Measurements from ENCODE around the gene MYOM1.
A peak's percentile ranks its signal among the peaks of the same experiment; 100 is the strongest.

MYOM1 gene

GRCh38 chr18:3219631-3220335 lies at the start of gene MYOM1:
Gene MYOM1, minus strand, starts transcription at chr18:3219968. Its CDS starts 4,745 bp downstream, at chr18:3215223.
- no peak for DNase-seq (ENCODE audit: low spot score)

GRCh38 chr18:3269241-3269913 lies 49.6 kb upstream of the MYOM1 start:
- DNase-seq (ENCODE audit: low spot score) = no peak

GRCh38 chr18:3268306-3268705 lies 48.5 kb upstream of the MYOM1 start:
- no peak for DNase-seq (ENCODE audit: low spot score)

- DNase-seq (ENCODE audit: low spot score) = no peak
These were observed 46.4 kb upstream of the MYOM1 start for GRCh38 chr18:3266062-3266608.

GRCh38 chr18:3265564-3266033 lies 45.8 kb upstream of the MYOM1 start:
- DNase-seq (ENCODE audit: low spot score) = no peak

DNA sequence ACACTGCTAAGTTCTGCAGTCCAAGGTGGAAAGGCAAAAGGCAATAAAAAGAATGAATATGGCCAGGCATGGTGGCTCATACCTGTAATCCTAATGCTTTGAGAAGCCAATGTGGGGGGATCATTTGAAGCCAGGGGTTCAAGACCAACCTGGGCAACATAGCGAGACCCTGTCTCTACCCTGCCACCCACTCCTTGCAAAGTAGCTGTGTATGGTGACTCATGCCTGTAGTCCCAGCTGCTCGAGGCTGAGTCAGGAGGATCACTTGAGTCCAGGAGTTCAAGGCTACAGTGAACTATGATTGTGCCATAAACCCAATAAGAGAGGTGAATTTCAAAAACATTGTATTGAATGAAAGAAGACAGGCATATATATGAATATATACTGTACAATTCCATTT lies 44.6 kb upstream of the MYOM1 start:
- no peak for DNase-seq (ENCODE audit: low spot score)

GRCh38 chr18:3263132-3263700 lies 43.4 kb upstream of the MYOM1 start:
- no peak for DNase-seq (ENCODE audit: low spot score)

DNA sequence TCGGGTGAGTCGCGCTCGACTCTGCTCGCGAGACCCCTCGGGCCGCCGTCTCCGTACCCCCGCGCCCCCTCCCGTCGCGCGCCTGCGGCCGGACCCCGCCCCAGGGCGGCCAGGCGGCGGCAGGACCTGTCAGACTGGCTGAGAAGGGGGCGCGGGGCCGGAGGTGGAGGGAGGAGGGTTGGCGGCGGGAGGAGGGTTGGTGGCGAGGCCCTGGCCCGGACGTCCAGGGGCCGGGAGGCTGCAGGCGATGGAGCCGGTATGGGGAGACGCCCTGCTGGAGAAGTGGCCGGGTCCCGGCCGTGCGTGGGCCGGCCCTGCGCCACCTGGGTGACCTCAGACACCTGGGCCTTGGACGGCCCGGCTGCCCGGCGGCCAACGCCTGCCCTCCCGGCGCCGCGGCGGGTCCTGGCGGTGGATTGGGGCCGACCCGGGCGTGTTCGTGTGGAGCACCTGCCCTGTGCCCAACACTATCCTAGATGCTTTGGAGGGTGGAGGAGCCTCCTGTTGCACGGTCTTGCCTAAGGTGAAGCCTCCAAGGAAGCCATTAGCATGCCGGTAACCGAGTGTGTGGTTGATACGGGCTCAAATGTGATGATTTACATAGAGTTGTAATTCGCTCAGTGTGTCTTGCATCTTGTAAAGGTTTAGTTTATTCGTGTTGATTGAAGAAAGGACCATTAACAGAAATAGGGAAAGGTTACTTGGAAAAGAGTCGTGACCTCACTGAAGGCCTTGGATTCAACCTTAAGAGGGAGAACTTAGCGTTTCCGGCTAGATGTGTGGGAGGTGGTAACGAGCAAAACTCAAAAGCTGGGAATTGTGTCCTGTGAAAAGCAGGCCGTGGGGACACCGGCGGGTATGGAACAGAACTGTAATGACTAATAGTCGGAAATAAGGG lies 42.7 kb upstream of the MYOM1 start:
- DNase-seq (ENCODE audit: low spot score) = no peak

DNA sequence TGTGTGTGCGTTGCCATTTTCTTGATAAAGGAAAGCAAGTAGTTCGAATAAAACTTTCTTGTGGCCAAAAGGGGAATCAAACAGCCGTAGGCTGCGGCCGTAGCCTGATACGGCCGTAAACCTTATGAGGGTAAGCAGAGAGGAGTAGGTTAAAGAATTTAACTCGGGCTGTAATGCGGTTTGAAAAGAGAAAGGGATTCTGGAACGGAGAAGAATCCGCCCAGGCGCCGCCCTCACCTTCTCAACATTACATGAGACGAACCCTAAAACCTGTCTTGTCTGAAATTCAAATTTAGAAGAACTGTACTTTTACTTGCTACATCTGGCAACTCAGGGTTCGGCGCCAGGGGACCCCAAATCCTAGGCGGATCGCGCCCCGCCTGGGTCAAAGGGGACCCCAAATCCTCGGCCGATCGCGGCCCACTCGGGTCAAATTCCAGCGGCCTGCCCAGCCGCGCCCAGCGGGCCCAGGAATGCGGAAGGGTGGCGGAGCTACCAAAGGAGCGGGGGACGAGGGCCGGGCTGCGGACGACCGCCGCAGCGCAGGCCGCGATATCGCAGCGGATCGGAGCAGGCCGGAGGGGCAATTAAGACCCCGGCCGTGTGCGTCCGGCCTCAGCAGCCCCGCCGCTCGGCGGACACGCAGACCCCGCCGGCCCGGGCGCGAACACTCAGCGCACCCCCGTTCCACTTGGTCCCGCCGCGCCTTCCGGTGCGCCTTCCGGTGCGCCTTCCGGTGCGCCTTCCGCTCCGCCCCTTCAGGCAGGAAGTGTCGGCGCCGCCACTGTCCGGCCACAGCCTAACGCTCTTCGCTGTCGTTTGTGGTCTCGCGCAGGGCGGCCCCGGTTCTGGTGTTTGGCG lies 41.8 kb upstream of the MYOM1 start, which contains the start of gene MYL12B:
Gene MYL12B, plus strand, starts transcription at position 761 of the 861 bp plus-strand sequence. CDS start 10,766 bp downstream, outside the sequence.
- peak; percentile 74 for DNase-seq (ENCODE audit: low spot score)

DNA sequence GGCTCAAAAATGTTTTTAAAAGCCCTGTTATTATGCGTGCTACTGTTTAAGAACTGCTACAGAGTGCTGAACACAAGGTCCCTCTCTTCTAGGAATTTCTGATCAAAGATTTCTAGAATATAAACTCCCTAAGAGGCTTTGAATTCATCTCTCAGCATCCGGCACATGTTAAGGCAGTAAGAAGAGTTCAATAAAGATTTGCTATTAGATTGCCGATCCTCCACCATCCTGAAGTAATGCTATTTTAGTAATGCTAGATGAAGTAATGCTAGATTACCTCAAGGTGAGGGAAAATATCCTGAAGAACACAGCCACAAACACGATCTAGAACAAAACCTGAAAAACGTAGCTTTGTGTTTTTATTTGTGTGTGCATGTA lies 41.2 kb upstream of the MYOM1 start:
- no peak for DNase-seq (ENCODE audit: low spot score)

GRCh38 chr18:3257627-3258120 lies 37.9 kb upstream of the MYOM1 start:
- no peak for DNase-seq (ENCODE audit: low spot score)

DNA sequence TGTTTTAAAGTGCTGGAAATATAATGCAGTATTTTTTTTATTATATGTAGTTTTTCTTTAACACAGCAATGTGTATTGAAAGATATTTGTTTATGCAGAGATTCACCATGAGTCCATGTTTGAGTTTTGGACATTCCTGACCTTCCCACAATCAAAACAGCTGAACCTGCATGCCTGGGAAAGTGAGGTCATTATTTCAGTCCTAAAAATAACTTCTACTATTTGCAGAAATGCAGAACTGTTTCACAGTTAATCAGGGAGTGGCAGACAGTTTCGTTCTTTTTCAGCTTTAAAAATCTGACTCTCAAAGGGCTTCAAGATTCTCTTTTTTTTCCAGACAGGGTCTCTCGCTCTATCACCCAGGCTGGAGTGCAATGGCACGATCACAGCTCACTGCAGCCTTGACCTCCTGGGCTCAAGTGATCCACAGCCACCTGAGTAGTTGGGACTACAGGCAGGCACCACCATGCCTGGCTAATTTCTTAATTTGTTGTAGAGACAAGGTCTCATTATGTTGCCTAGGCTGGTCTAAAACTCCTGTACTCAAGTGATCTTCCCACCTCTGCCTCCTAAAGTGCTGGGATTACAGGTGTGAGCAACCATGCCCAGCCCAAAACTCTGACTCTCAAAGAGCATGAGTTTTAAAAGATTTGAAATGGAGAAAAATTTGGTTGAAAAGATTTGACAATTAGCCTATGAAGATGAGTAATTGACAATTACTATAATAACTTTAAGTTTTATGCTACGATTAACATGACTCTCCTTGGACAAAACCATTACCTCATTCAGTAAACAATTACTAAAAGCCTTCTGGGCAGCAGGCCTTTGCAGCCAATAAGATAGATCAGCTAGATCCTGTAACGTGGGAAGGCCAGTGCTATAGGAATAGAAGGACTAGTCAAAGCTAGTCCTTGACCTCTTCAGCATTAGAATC lies 37.2 kb upstream of the MYOM1 start:
- DNase-seq (ENCODE audit: low spot score) = no peak

GRCh38 chr18:3255611-3256165 lies 35.9 kb upstream of the MYOM1 start:
- no peak for DNase-seq (ENCODE audit: low spot score)

DNA sequence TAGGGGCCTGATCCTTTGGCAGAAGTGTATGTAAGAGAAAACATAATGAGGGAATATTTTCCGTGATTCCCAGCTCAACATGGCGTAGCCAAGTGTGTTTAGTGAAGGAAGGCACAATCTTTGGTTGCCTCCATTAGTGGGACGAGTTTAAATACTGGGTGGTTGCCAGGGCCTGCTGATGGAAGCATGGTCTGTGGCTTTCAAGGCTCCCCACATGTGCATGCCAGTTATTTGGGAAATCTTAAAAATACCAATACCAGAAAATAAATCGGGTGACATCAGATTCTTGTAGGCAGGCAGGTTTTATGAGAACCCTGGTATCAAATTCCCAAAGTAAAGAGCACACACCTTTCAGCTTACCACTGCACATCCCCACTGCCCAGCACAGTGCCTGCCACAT lies 35.0 kb upstream of the MYOM1 start:
- DNase-seq (ENCODE audit: low spot score) = no peak

DNA sequence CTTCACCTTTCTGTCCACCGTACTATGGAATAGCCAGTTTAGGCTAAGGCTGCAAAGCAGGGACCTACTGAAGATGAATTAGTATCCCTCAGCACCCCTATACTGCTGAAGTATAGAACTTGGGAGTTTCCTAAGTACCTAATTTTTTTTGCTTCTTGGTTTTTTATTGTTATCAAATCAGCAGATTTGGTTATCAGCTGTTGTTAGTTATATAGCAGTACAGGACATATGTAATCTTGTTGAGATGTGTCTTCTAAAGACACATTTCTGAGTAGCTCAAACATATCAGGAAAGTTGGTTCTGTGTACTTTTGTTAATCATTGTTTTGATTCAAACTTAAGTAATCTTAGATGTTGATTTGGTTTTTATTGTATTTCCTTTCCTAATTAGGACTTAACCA lies 33.1 kb upstream of the MYOM1 start:
- DNase-seq (ENCODE audit: low spot score) = no peak

- no peak for DNase-seq (ENCODE audit: low spot score)
These were observed 32.2 kb upstream of the MYOM1 start for GRCh38 chr18:3251963-3252277.

- DNase-seq (ENCODE audit: low spot score) = no peak
These were observed 31.6 kb upstream of the MYOM1 start for GRCh38 chr18:3251249-3251962.

DNA sequence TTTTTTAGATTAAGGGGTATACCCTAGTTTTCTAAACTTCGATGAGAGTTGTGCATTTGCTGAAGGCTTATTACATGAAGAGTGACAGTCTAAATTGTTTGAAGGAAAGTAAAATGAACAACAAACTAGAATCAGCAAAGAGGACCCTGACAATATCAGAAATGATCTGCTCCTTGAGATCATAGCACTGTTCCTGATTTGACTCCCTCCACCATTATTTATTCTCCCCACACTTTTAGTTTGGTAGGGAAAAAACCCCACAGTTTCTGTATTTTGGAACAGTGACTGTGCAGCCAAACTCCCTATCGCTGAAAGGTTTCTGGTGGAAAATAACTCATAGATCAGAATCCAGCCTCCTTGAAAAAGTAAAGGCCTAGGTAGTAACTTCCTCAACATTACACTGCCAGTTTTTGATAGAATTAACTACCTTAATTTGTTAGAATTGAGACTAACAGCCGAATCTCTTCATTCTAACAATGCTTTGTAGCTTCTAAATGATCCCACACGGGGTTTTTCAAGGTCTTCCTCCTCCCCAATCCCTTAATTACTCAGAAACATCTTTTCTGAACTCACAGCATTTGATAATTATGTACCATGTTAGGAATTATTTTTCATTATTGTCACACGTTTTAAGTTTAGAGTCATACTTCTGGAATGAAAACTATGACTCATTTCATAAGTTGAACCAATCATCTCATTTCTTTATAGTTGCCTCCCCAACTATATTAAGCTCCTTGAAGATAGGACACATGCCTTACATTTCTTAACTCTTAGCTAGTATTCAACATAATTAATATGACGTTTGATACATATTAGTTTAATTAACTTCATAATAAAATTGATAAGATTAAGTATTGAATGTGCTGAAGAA lies 30.7 kb upstream of the MYOM1 start:
- no peak for DNase-seq (ENCODE audit: low spot score)
